ENCODE measurements around the gene RNF151. TPM values are rescaled to one million over a fixed set of nuclear protein-coding genes. Genes with fewer than 3 reads are reported as not detected.
"Not testable (repeated sequence)": the region's sequence is repeated elsewhere in the genome, so short reads cannot be mapped to it uniquely, and the experiment has no call there.

RNF151 gene
- total RNA-seq, 1 experiment from 2014 or later, result not detected

- in situ Hi-C loops (cut with HindIII; ENCODE audit: low pct_unique_long_range_greater_than_20kb, low sequenced_read_pairs), result no loop called here
- DNase-seq (ENCODE audit: low read depth, low spot score), result no peak
These were observed 19.3 kb upstream of the RNF151 start for GRCh38 chr16:1947369-1947670.

- DNase-seq (ENCODE audit: low read depth, low spot score), result no peak
- in situ Hi-C loops (cut with HindIII; ENCODE audit: low pct_unique_long_range_greater_than_20kb, low sequenced_read_pairs), result no loop called here
These were observed 17.1 kb upstream of the RNF151 start for GRCh38 chr16:1949507-1949906.

GRCh38 chr16:1950047-1950446, 16.6 kb upstream of the RNF151 start:
- no peak for DNase-seq (ENCODE audit: low read depth, low spot score)
- in situ Hi-C loops (cut with HindIII; ENCODE audit: low pct_unique_long_range_greater_than_20kb, low sequenced_read_pairs), result no loop called here

GRCh38 chr16:1950559-1950958, 16.1 kb upstream of the RNF151 start:
- DNase-seq (ENCODE audit: low read depth, low spot score), result no peak
- in situ Hi-C loops (cut with HindIII; ENCODE audit: low pct_unique_long_range_greater_than_20kb, low sequenced_read_pairs), result no loop called here

- in situ Hi-C loops (cut with HindIII; ENCODE audit: low pct_unique_long_range_greater_than_20kb, low sequenced_read_pairs), result no loop called here
- DNase-seq (ENCODE audit: low read depth, low spot score), result no peak
These were observed 12.9 kb upstream of the RNF151 start for GRCh38 chr16:1953734-1954133.

GRCh38 chr16:1957434-1958142, 9.1 kb upstream of the RNF151 start:
- in situ Hi-C loops (cut with HindIII; ENCODE audit: low pct_unique_long_range_greater_than_20kb, low sequenced_read_pairs); DNase-seq (ENCODE audit: low read depth, low spot score): not testable (repeated sequence)

GRCh38 chr16:1958143-1958491, 8.5 kb upstream of the RNF151 start:
- in situ Hi-C loops (cut with HindIII; ENCODE audit: low pct_unique_long_range_greater_than_20kb, low sequenced_read_pairs); DNase-seq (ENCODE audit: low read depth, low spot score): not testable (repeated sequence)

GRCh38 chr16:1958715-1959268, 7.9 kb upstream of the RNF151 start:
- DNase-seq (ENCODE audit: low read depth, low spot score), result no peak
- in situ Hi-C loops (cut with HindIII; ENCODE audit: low pct_unique_long_range_greater_than_20kb, low sequenced_read_pairs), result no loop called here

GRCh38 chr16:1959269-1960039, 7.2 kb upstream of the RNF151 start, which contains the start of gene NDUFB10:
Gene NDUFB10 (plus strand): TSS chr16:1959538. CDS start chr16:1959625, 87 bp downstream.
- in situ Hi-C loops (cut with HindIII; ENCODE audit: low pct_unique_long_range_greater_than_20kb, low sequenced_read_pairs), result no loop called here
- peak; percentile 89 for DNase-seq (ENCODE audit: low read depth, low spot score)

- peak; percentile 55 for DNase-seq (ENCODE audit: low read depth, low spot score)
- in situ Hi-C loops (cut with HindIII; ENCODE audit: low pct_unique_long_range_greater_than_20kb, low sequenced_read_pairs), result no loop called here
These were observed 5.7 kb upstream of the RNF151 start for GRCh38 chr16:1960665-1961630.

GRCh38 chr16:1961651-1962067, 5.0 kb upstream of the RNF151 start:
- peak; percentile 19 for DNase-seq (ENCODE audit: low read depth, low spot score)
- in situ Hi-C loops (cut with HindIII; ENCODE audit: low pct_unique_long_range_greater_than_20kb, low sequenced_read_pairs), result no loop called here

- DNase-seq (ENCODE audit: low read depth, low spot score); in situ Hi-C loops (cut with HindIII; ENCODE audit: low pct_unique_long_range_greater_than_20kb, low sequenced_read_pairs): not testable (repeated sequence)
These were observed 4.2 kb upstream of the RNF151 start for GRCh38 chr16:1962161-1963153.

- DNase-seq (ENCODE audit: low read depth, low spot score), result peak; percentile 37
- in situ Hi-C loops (cut with HindIII; ENCODE audit: low pct_unique_long_range_greater_than_20kb, low sequenced_read_pairs), result no loop called here
These were observed 2.7 kb upstream of the RNF151 start for GRCh38 chr16:1963806-1964505.

GRCh38 chr16:1964506-1965395, 1.9 kb upstream of the RNF151 start, which contains the start of gene RPS2:
Gene RPS2 (minus strand): TSS chr16:1964826. CDS start chr16:1964625, 201 bp downstream.
- in situ Hi-C loops (cut with HindIII; ENCODE audit: low pct_unique_long_range_greater_than_20kb, low sequenced_read_pairs), result no loop called here

GRCh38 chr16:1965396-1966001, 1.2 kb upstream of the RNF151 start:
- no peak for DNase-seq (ENCODE audit: low read depth, low spot score)
- in situ Hi-C loops (cut with HindIII; ENCODE audit: low pct_unique_long_range_greater_than_20kb, low sequenced_read_pairs), result no loop called here

More at GRCh38 chr16:1964506-1965395, 1.9 kb upstream of the RNF151 start, which contains the start of gene RPS2:
- peak; percentile 97 for DNase-seq (ENCODE audit: low read depth, low spot score)
